IPS-15b (cell line): ENCODE data around the gene USP37.

ENCODE experiments used
- H3K27me3 ChIP-seq: one replicate; pipeline ENCODE4 v1.6.1; 2013; ENCODE audit warnings: low read length; ENCODE audit not compliant: control insufficient read depth, insufficient read depth
- H3K36me3 ChIP-seq: one replicate; pipeline ENCODE4 v1.6.1; 2013; ENCODE audit warnings: low read length; ENCODE audit not compliant: control insufficient read depth, insufficient read depth
- H3K4me1 ChIP-seq: one replicate; pipeline ENCODE4 v1.6.1; 2013; ENCODE audit warnings: mild to moderate bottlenecking, low read length; ENCODE audit not compliant: control insufficient read depth, insufficient read depth
- H3K4me3 ChIP-seq: one replicate; pipeline ENCODE4 v1.5.1; 2013; ENCODE audit warnings: low read depth, low read length
- H3K9ac ChIP-seq: one replicate; pipeline ENCODE4 v1.6.1; 2013; ENCODE audit warnings: low read depth, mild to moderate bottlenecking, low read length
- H3K9me3 ChIP-seq: one replicate; pipeline ENCODE4 v1.6.1; 2013; ENCODE audit warnings: mild to moderate bottlenecking, low read length; ENCODE audit not compliant: control insufficient read depth, insufficient read depth

Gene USP37

DNA sequence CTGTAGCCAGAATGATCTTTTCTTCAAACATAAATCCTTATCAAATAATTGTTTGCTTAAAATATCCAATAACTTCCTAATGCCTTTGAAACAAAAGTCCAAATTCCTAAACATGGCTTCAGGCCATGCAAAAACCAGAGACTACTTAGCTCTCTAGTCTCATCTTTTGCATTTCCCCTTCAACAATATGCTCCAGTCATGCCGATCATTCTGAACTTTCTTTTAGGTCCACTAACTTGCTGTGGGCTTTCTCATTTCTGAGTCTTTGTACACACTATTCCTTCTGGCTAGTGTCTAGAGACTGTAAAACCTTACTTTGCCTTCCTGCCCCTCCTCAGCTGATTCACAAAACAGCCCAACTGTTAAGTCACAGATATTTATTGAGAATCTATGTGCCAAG is 97.7 kb downstream of the USP37 start:
- peaks cover 9% of the 10 kb centered on the region for H3K36me3 ChIP-seq
- H3K27me3 ChIP-seq: no peaks in the 10 kb centered on the region
- H3K9ac ChIP-seq: no peak overlapping the region

GRCh38 chr2:218465987-218466633 is 102.0 kb downstream of the USP37 start:
- Histone ChIP-seq H3K27me3 (no peaks in the 10 kb centered on the region), H3K9me3 (no peaks in the 10 kb centered on the region), H3K9ac (no peak overlapping the region), H3K4me3 (no peak overlapping the region), H3K4me1 (no peaks in the 10 kb centered on the region), H3K36me3 (peaks cover 7% of the 10 kb centered on the region)

More for the DNA sequence above, 97.7 kb downstream of the USP37 start:
- Histone ChIP-seq H3K4me1 (no peaks in the 10 kb centered on the region), H3K9me3 (no peaks in the 10 kb centered on the region), H3K4me3 (no peak overlapping the region)

DNA sequence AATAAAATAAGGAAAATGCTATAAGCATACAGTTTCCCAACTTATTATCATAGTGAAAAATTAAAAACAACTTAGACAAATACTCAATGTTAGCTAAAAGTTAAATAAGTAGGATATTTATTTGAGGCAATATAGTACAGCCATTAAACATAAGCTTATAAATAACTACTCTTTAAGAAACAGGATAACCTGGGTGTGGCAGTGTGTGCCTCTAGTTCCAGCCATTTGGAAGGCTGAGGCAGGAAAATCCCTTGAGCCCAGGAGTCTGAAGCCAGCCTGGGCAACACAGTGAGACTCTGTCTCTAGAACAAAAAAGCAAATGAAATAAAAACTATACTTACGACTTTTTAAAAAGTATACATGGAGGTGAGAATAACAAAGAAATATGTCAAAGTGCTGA is 109.6 kb downstream of the USP37 start:
- Histone ChIP-seq H3K9ac (no peak overlapping the region), H3K9me3 (no peaks in the 10 kb centered on the region), H3K4me1 (no peaks in the 10 kb centered on the region), H3K4me3 (no peak overlapping the region), H3K27me3 (no peaks in the 10 kb centered on the region), H3K36me3 (peaks cover 19% of the 10 kb centered on the region)

DNA sequence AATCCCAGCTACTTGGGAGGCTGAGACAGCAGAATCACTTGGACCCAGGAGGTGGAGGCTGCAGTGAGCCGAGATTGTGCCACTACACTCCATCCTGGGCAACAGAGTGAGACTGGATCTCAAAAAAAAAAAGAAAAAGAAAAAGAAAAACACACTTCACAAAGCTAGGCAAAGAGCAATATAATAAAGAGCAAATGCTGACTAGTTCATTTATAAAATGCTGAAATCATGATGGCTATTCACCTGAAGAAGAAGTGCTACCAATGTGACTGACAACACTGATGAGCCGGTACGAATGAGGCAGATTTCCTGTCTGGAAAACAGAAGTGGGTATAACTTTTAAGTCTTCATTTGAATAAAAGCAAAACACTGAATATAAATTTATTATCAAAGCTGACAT is 111.3 kb downstream of the USP37 start:
- no peak overlapping the region for H3K4me3 ChIP-seq
- H3K36me3 ChIP-seq: peaks cover 16% of the 10 kb centered on the region
- H3K4me1 ChIP-seq: no peaks in the 10 kb centered on the region
- H3K9me3 ChIP-seq: no peaks in the 10 kb centered on the region
- no peaks in the 10 kb centered on the region for H3K27me3 ChIP-seq
- no peak overlapping the region for H3K9ac ChIP-seq

- no peaks in the 10 kb centered on the region for H3K27me3 ChIP-seq
- H3K9me3 ChIP-seq: no peaks in the 10 kb centered on the region
- H3K9ac ChIP-seq: no peak overlapping the region
- H3K36me3 ChIP-seq: peaks cover 18% of the 10 kb centered on the region
- H3K4me3 ChIP-seq: no peak overlapping the region
- H3K4me1 ChIP-seq: no peaks in the 10 kb centered on the region
Measured at GRCh38 chr2:218452079-218452478, 116.1 kb downstream of the USP37 start.

GRCh38 chr2:218448934-218449333 is 119.2 kb downstream of the USP37 start:
- H3K4me3 ChIP-seq: no peak overlapping the region
- H3K36me3 ChIP-seq: peaks cover 3% of the 10 kb centered on the region
- no peak overlapping the region for H3K9ac ChIP-seq
- no peaks in the 10 kb centered on the region for H3K27me3 ChIP-seq
- no peaks in the 10 kb centered on the region for H3K9me3 ChIP-seq
- no peaks in the 10 kb centered on the region for H3K4me1 ChIP-seq

DNA sequence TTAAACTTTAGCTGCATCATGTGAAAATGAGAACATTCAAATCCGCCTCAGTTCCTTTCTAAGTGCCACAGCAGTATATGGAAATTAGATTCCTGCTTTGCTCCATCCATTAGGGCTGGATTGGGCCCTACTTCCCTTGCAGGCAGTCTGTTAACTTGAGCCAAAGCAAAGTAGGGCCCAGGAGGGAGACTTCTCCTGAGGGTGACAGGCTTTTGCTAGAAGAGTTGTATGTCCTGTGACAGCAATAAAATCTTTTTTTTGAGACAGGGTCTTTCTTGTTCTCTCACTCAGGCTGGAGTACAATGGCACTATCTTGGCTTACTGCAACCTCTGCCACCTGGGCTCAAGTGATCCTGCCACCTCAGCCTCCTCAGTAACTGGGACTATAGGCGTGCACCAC is 121.1 kb downstream of the USP37 start:
- H3K4me1 ChIP-seq: no peaks in the 10 kb centered on the region
- H3K36me3 ChIP-seq: peaks cover 3% of the 10 kb centered on the region
- no peak overlapping the region for H3K9ac ChIP-seq
- no peaks in the 10 kb centered on the region for H3K27me3 ChIP-seq
- H3K4me3 ChIP-seq: no peak overlapping the region
- H3K9me3 ChIP-seq: no peaks in the 10 kb centered on the region

DNA sequence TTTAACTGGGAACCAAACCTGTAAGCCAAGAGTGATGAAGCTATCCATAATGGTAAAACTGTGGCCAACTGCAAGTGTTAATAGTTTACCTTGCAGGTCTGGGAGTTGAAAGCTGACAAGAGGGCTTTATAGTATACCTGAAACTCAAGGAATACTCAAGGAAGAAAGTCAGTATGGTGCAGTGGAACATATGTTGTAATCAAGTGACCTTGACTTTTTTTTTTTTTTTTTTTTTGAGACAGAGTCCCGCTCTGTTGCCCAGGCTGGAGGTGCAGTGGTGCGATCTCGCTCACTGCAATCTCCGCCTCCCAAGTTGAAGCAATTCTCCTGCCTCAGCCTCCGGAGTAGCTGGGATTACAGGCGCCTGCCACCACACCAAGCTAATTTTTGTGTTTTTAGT is 121.6 kb downstream of the USP37 start:
- H3K4me1 ChIP-seq: no peaks in the 10 kb centered on the region
- peaks cover 3% of the 10 kb centered on the region for H3K36me3 ChIP-seq
- no peaks in the 10 kb centered on the region for H3K27me3 ChIP-seq
- H3K9me3 ChIP-seq: no peaks in the 10 kb centered on the region
- no peak overlapping the region for H3K9ac ChIP-seq
- no peak overlapping the region for H3K4me3 ChIP-seq

GRCh38 chr2:218445602-218446001 is 122.5 kb downstream of the USP37 start:
- Histone ChIP-seq H3K9ac (no peak overlapping the region), H3K27me3 (no peaks in the 10 kb centered on the region), H3K9me3 (no peaks in the 10 kb centered on the region), H3K36me3 (peaks cover 3% of the 10 kb centered on the region), H3K4me1 (no peaks in the 10 kb centered on the region), H3K4me3 (no peak overlapping the region)

DNA sequence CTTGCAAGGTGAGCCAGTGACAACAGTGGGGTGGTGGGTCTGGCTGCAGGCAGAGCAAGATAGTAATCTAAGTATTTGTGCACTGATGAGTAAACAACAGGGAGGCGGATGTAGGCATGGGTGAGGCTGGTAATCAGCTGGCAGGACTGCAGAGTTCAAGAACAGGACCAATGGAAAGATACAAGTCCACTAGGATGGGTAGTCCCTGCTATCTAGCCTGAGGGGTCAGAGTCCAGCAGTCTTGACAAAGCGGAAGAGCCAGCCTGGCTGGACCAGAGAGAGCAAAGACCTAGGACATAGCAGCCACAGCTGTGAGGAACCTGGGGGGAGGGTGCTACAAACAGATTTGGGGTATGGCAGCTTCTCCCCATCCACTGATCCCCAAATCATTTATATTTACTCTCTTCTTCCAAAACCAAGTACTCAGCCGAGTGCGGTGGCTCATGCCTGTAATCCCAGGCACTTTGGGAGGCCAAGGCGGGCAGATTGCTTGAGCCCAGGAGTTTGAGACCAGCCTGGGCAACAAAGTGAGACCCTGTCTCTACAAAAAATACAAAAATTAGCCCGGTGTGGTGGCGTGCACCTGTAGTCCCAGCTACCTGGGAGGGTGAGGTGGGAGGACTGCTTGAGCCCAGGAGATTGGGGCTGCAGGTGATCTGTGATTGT is 123.3 kb downstream of the USP37 start:
- H3K9me3 ChIP-seq: no peaks in the 10 kb centered on the region
- H3K4me3 ChIP-seq: no peak overlapping the region
- no peaks in the 10 kb centered on the region for H3K4me1 ChIP-seq
- H3K9ac ChIP-seq: no peak overlapping the region
- H3K27me3 ChIP-seq: no peaks in the 10 kb centered on the region
- peaks cover 3% of the 10 kb centered on the region for H3K36me3 ChIP-seq

GRCh38 chr2:218438596-218438995 is 129.6 kb downstream of the USP37 start:
- H3K36me3 ChIP-seq: no peaks in the 10 kb centered on the region
- H3K4me1 ChIP-seq: no peaks in the 10 kb centered on the region
- H3K9me3 ChIP-seq: no peaks in the 10 kb centered on the region
- no peak overlapping the region for H3K9ac ChIP-seq
- H3K27me3 ChIP-seq: no peaks in the 10 kb centered on the region
- no peak overlapping the region for H3K4me3 ChIP-seq

DNA sequence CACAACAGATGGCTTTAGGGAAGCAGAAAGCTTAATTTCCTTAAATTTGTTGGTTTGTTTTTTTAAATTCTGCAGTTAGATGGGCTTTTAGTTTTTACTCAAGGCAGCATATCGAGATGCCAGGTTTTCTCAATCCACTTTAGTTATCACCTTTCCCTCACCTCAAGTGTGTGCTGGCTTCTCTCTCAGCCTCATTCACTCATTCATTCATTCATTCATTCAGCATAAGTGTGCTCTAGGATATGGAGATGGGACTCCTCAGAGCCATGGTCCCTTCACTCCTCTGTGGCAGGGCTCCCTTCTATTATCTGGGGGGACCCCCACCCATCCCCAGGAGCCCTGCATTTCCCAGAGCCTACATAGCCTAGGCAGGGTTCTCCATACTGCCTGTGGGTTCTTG is 130.2 kb downstream of the USP37 start:
- Histone ChIP-seq H3K4me3 (no peak overlapping the region), H3K27me3 (no peaks in the 10 kb centered on the region), H3K9me3 (no peaks in the 10 kb centered on the region), H3K4me1 (no peaks in the 10 kb centered on the region), H3K36me3 (no peaks in the 10 kb centered on the region), H3K9ac (no peak overlapping the region)
